Measurements from ENCODE around the gene AUTS2.
A peak's percentile ranks its signal among the peaks of the same experiment; 100 is the strongest.

AUTS2 gene

GRCh38 chr7:69603937-69604494 lies 5.7 kb downstream of the AUTS2 start:
- no peak for TF ChIP-seq CTCF (conservative IDR thresholded peaks at IDR 0.05; ENCODE audit: low read length)
- no peak for TF ChIP-seq EZH2phosphoT487 (IDR thresholded peaks at IDR 0.05; ENCODE audit: borderline replicate concordance)
- H3K4me3 ChIP-seq (ENCODE audit: low read length, poor library complexity, severe bottlenecking), result peak overlapping the region; percentile 62
- H3K9ac ChIP-seq (ENCODE audit: low read depth, low read length, poor library complexity, severe bottlenecking), result no peak overlapping the region
- peaks cover 72% of the 10 kb centered on the region for H3K4me1 ChIP-seq (ENCODE audit: insufficient read depth, low read length, poor library complexity, severe bottlenecking)
- no peaks in the 10 kb centered on the region for H3K36me3 ChIP-seq (ENCODE audit: insufficient read depth, low read length)
- H3F3A ChIP-seq (ENCODE audit: low read depth), result no peaks in the 10 kb centered on the region
- H3K27me3 ChIP-seq (ENCODE audit: insufficient read depth, low read length, poor library complexity, severe bottlenecking), result no peaks in the 10 kb centered on the region
- no peaks in the 10 kb centered on the region for H3K9me3 ChIP-seq (ENCODE audit: insufficient read depth, low read depth, low read length)
- H2AFZ ChIP-seq (ENCODE audit: low read length), result no peak overlapping the region
- peaks cover 75% of the 10 kb centered on the region for H4K20me1 ChIP-seq (ENCODE audit: insufficient read depth, low read length, poor library complexity, severe bottlenecking)
- peaks cover 85% of the 10 kb centered on the region for H3K79me2 ChIP-seq (ENCODE audit: insufficient read depth, low read length)
- H3K9me2 ChIP-seq (replicated peaks; ENCODE audit: low read depth, low read length), result no peaks in the 10 kb centered on the region
- H3K4me2 ChIP-seq (ENCODE audit: low read depth, low read length, poor library complexity, severe bottlenecking), result peak overlapping the region; percentile 77

GRCh38 chr7:69605070-69605469 lies 6.8 kb downstream of the AUTS2 start:
- H3K9me2 ChIP-seq (replicated peaks; ENCODE audit: low read depth, low read length), result no peaks in the 10 kb centered on the region
- H3K36me3 ChIP-seq (ENCODE audit: insufficient read depth, low read length), result no peaks in the 10 kb centered on the region
- no peaks in the 10 kb centered on the region for H3F3A ChIP-seq (ENCODE audit: low read depth)
- H3K9ac ChIP-seq (ENCODE audit: low read depth, low read length, poor library complexity, severe bottlenecking), result no peak overlapping the region
- H3K9me3 ChIP-seq (ENCODE audit: insufficient read depth, low read depth, low read length), result no peaks in the 10 kb centered on the region
- H4K20me1 ChIP-seq (ENCODE audit: insufficient read depth, low read length, poor library complexity, severe bottlenecking), result peaks cover 77% of the 10 kb centered on the region
- no peak overlapping the region for H2AFZ ChIP-seq (ENCODE audit: low read length)
- H3K27me3 ChIP-seq (ENCODE audit: insufficient read depth, low read length, poor library complexity, severe bottlenecking), result no peaks in the 10 kb centered on the region
- no peak for TF ChIP-seq CTCF (conservative IDR thresholded peaks at IDR 0.05; ENCODE audit: low read length)
- TF ChIP-seq EZH2phosphoT487 (IDR thresholded peaks at IDR 0.05; ENCODE audit: borderline replicate concordance), result no peak
- peak overlapping the region; percentile 77 for H3K4me2 ChIP-seq (ENCODE audit: low read depth, low read length, poor library complexity, severe bottlenecking)
- H3K4me1 ChIP-seq (ENCODE audit: insufficient read depth, low read length, poor library complexity, severe bottlenecking), result peaks cover 83% of the 10 kb centered on the region
- peak overlapping the region; percentile 56 for H3K4me3 ChIP-seq (ENCODE audit: low read length, poor library complexity, severe bottlenecking)
- H3K79me2 ChIP-seq (ENCODE audit: insufficient read depth, low read length), result peaks cover 85% of the 10 kb centered on the region

GRCh38 chr7:69605546-69605945 lies 7.3 kb downstream of the AUTS2 start:
- H3K79me2 ChIP-seq (ENCODE audit: insufficient read depth, low read length), result peaks cover 85% of the 10 kb centered on the region
- TF ChIP-seq CTCF (conservative IDR thresholded peaks at IDR 0.05; ENCODE audit: low read length) (no peak), EZH2phosphoT487 (IDR thresholded peaks at IDR 0.05; ENCODE audit: borderline replicate concordance) (no peak)
- H3K4me3 ChIP-seq (ENCODE audit: low read length, poor library complexity, severe bottlenecking), result no peak overlapping the region
- H3K9me2 ChIP-seq (replicated peaks; ENCODE audit: low read depth, low read length), result no peaks in the 10 kb centered on the region
- H2AFZ ChIP-seq (ENCODE audit: low read length), result no peak overlapping the region
- no peaks in the 10 kb centered on the region for H3K27me3 ChIP-seq (ENCODE audit: insufficient read depth, low read length, poor library complexity, severe bottlenecking)
- H3K4me1 ChIP-seq (ENCODE audit: insufficient read depth, low read length, poor library complexity, severe bottlenecking), result peaks cover 86% of the 10 kb centered on the region
- peak overlapping the region; percentile 77 for H3K4me2 ChIP-seq (ENCODE audit: low read depth, low read length, poor library complexity, severe bottlenecking)
- no peak overlapping the region for H3K9ac ChIP-seq (ENCODE audit: low read depth, low read length, poor library complexity, severe bottlenecking)
- H3F3A ChIP-seq (ENCODE audit: low read depth), result no peaks in the 10 kb centered on the region
- no peaks in the 10 kb centered on the region for H3K9me3 ChIP-seq (ENCODE audit: insufficient read depth, low read depth, low read length)
- H4K20me1 ChIP-seq (ENCODE audit: insufficient read depth, low read length, poor library complexity, severe bottlenecking), result peaks cover 77% of the 10 kb centered on the region
- no peaks in the 10 kb centered on the region for H3K36me3 ChIP-seq (ENCODE audit: insufficient read depth, low read length)
